ENCODE data around the gene KIF23. TPM values are rescaled to one million over a fixed set of nuclear protein-coding genes. Genes with fewer than 3 reads are reported as not detected.

KIF23 gene
- total RNA-seq, 1 experiment from 2014 or later, result 100 TPM

DNA sequence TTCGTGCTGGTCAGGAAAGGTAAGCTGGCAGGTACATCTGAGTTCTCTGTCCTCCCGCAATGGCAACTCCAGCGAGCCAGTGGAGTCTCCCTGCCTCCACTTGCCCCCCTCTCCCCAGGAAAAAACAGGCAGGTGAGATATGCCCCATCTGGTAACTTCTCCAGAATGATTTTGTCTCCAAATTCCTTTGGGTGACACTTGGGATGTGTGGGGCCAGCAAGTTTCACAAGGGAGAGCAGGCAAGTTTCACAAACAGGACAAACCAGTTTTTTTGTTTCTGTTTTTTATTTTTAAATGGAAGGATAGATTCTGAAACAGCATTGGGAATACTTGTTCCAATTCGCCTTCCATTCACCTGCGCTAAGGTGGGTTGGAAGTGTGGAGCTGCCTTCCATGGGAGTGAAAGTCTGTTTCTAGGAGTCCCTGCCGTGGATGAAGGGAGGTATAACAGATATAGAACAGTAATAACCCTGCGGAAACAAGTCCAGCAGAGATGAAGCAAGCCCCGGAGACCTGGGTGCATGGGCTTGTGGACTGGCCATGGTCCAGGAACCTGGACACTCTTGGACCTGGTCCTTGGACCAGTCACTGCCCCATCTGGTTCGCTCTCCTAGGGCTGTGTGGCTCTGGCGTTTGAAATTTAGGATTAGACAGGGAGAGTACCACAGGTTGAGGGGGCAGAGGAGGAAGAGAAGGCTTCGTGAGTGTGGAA, 22.9 kb upstream of the KIF23 start:
- H4K20me1 ChIP-seq (ENCODE audit: insufficient read depth), result no peaks in the 10 kb centered on the region
- DNase-seq, result peak; percentile 45 to 79
- ChIA-PET CTCF (no interaction called here), POLR2A (ENCODE audit: unreplicated experiment) (interaction anchor here (0.6 kb wide), 2 partner anchors 71 to 231 kb away, joined by 3 read pairs; partner anchors contain the start of gene GLCE)
- H3K79me2 ChIP-seq (ENCODE audit: low read depth), result no peaks in the 10 kb centered on the region
- intact Hi-C loops (cut with micrococcal nuclease; ENCODE audit: unreplicated experiment), result loop anchor here (2.0 to 10.0 kb wide), 4 partner anchors 92 to 836 kb away; partner anchors contain the start of genes GLCE and PAQR5
- no peaks in the 10 kb centered on the region for H3K36me3 ChIP-seq (ENCODE audit: low read depth)
- H3K4me3 ChIP-seq, result peak overlapping the region; percentile 38; the same call in 1 of the 2 replicates
- TF ChIP-seq, protein P1, sequence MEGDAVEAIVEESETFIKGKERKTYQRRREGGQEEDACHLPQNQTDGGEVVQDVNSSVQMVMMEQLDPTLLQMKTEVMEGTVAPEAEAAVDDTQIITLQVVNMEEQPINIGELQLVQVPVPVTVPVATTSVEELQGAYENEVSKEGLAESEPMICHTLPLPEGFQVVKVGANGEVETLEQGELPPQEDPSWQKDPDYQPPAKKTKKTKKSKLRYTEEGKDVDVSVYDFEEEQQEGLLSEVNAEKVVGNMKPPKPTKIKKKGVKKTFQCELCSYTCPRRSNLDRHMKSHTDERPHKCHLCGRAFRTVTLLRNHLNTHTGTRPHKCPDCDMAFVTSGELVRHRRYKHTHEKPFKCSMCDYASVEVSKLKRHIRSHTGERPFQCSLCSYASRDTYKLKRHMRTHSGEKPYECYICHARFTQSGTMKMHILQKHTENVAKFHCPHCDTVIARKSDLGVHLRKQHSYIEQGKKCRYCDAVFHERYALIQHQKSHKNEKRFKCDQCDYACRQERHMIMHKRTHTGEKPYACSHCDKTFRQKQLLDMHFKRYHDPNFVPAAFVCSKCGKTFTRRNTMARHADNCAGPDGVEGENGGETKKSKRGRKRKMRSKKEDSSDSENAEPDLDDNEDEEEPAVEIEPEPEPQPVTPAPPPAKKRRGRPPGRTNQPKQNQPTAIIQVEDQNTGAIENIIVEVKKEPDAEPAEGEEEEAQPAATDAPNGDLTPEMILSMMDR (conservative IDR thresholded peaks at IDR 0.05), result no peak
- no peak for TF ChIP-seq EZH2 (IDR thresholded peaks at IDR 0.05; ENCODE audit: low read depth)
- H3K4me2 ChIP-seq, result peak overlapping the region; percentile 83
- no peaks in the 10 kb centered on the region; the same call in 1 of the 2 replicates for H3K9me2 ChIP-seq (ENCODE audit: insufficient read depth)
- H3K27ac ChIP-seq, result peak overlapping the region; percentile 94
- no peaks in the 10 kb centered on the region for H3K9me3 ChIP-seq (ENCODE audit: insufficient read depth, low read depth)
- BruUV-seq (replicated peaks), result no TSS peak
- H3K4me1 ChIP-seq (replicated peaks; ENCODE audit: insufficient read depth), result peaks cover 54% of the 10 kb centered on the region
- H3K27me3 ChIP-seq (ENCODE audit: insufficient read depth, low read depth), result no peaks in the 10 kb centered on the region
- H3F3A ChIP-seq (ENCODE audit: insufficient read depth, low read depth), result peaks cover 19% of the 10 kb centered on the region
- H2AFZ ChIP-seq, result peak overlapping the region; percentile 69; the same call in 1 of the 2 replicates

DNA sequence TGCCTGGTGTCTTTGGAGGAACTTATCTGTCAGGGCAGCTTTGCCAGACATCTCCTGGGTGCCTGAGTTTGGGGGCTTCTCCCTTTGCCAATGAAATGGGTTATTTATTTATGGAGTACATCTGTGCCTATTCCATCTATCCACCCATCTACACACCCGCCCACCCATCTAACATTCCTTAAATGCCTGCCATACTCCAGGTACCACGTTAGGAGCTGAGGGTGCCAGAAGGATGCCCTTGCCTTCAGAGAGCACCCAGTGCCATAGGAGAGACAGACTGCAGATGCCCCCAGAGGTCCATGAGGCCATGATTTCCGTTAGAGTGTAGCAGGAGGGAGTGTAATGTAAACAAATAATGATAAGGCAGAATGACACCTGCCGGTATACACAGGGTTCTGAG, 21.8 kb upstream of the KIF23 start:
- TF ChIP-seq, protein P1 (conservative IDR thresholded peaks at IDR 0.05), result no peak
- no peak for TF ChIP-seq EZH2 (IDR thresholded peaks at IDR 0.05; ENCODE audit: low read depth)
- intact Hi-C loops (cut with micrococcal nuclease; ENCODE audit: unreplicated experiment), result loop anchor here (5.0 to 10.0 kb wide), 3 partner anchors 125 to 838 kb away; partner anchors contain the start of gene GLCE
- H3F3A ChIP-seq (ENCODE audit: insufficient read depth, low read depth), result peaks cover 19% of the 10 kb centered on the region
- H3K36me3 ChIP-seq (ENCODE audit: low read depth), result no peaks in the 10 kb centered on the region
- H3K27me3 ChIP-seq (ENCODE audit: insufficient read depth, low read depth), result no peaks in the 10 kb centered on the region
- H2AFZ ChIP-seq, result no peak overlapping the region
- no peaks in the 10 kb centered on the region for H4K20me1 ChIP-seq (ENCODE audit: insufficient read depth)
- BruUV-seq (replicated peaks), result no TSS peak
- no peak overlapping the region for H3K4me2 ChIP-seq
- no peaks in the 10 kb centered on the region for H3K9me3 ChIP-seq (ENCODE audit: insufficient read depth, low read depth)
- no peak for DNase-seq
- no peak overlapping the region for H3K27ac ChIP-seq
- no peaks in the 10 kb centered on the region; the same call in 1 of the 2 replicates for H3K9me2 ChIP-seq (ENCODE audit: insufficient read depth)
- peaks cover 52% of the 10 kb centered on the region for H3K4me1 ChIP-seq (replicated peaks; ENCODE audit: insufficient read depth)
- no peak overlapping the region for H3K4me3 ChIP-seq
- POLR2A ChIA-PET (ENCODE audit: unreplicated experiment), result no interaction called here
- no peaks in the 10 kb centered on the region for H3K79me2 ChIP-seq (ENCODE audit: low read depth)
- CTCF ChIA-PET, result no interaction called here

GRCh38 chr15:69393831-69394491, 20.2 kb upstream of the KIF23 start:
- DNase-seq, result no peak
- no TSS peak for BruUV-seq (replicated peaks)
- Histone ChIP-seq H4K20me1 (ENCODE audit: insufficient read depth) (no peaks in the 10 kb centered on the region), H3K4me2 (no peak overlapping the region), H3K4me3 (no peak overlapping the region), H3K79me2 (ENCODE audit: low read depth) (no peaks in the 10 kb centered on the region), H3F3A (ENCODE audit: insufficient read depth, low read depth) (peaks cover 19% of the 10 kb centered on the region), H3K27me3 (ENCODE audit: insufficient read depth, low read depth) (no peaks in the 10 kb centered on the region), H2AFZ (no peak overlapping the region), H3K36me3 (ENCODE audit: low read depth) (no peaks in the 10 kb centered on the region), H3K9me2 (ENCODE audit: insufficient read depth) (no peaks in the 10 kb centered on the region; the same call in 1 of the 2 replicates), H3K27ac (no peak overlapping the region), H3K9me3 (ENCODE audit: insufficient read depth, low read depth) (no peaks in the 10 kb centered on the region), H3K4me1 (replicated peaks; ENCODE audit: insufficient read depth) (peaks cover 37% of the 10 kb centered on the region)
- TF ChIP-seq EZH2 (IDR thresholded peaks at IDR 0.05; ENCODE audit: low read depth), result no peak
- TF ChIP-seq, protein P1 (conservative IDR thresholded peaks at IDR 0.05), result no peak
- POLR2A ChIA-PET (ENCODE audit: unreplicated experiment), result no interaction called here
- CTCF ChIA-PET, result interaction anchor here (0.6 to 1.0 kb wide), 4 partner anchors 16 to 721 kb away, joined by 3 to 9 read pairs (median 9); no protein-coding TSS in a partner anchor
- intact Hi-C loops (cut with micrococcal nuclease; ENCODE audit: unreplicated experiment), result loop anchor here (1.0 to 10.0 kb wide), 5 partner anchors 66 to 839 kb away; partner anchors contain the start of gene GLCE
